Stomach (tissue), 9 donors: ENCODE measurements around the gene RIMKLB. TPM values are rescaled to one million over a fixed set of nuclear protein-coding genes. Genes with fewer than 3 reads are reported as not detected.
A peak's percentile ranks its signal among the peaks of the same experiment; 100 is the strongest.

Source experiments
- DNase-seq, 2 donors: peaks; one replicate each; pipeline versions ENCODE4 v3.0.0 to v3.0.0-alpha.2; 2013 to 2019
- H3K27ac ChIP-seq, 5 donors: fragments of 200-600 bp in 4 of 5; sonication (generic) in 4 of 5; one replicate each; pipeline ENCODE4 v1.5.1; 2013 to 2019; ENCODE audit warnings: mild to moderate bottlenecking in 1 of 5, moderate library complexity in 1 of 5
- H3K27me3 ChIP-seq, 3 donors: fragments of 200-600 bp; sonication (generic); one replicate each; pipeline ENCODE4 v1.5.1; 2017 to 2019; ENCODE audit warnings: mixed run types in 1 of 3
- H3K36me3 ChIP-seq, 4 donors: fragments of 200-600 bp; sonication (generic); 1 replicate in 3 of 4; 2 replicates in 1 of 4; pipeline ENCODE4 v1.5.1; 2016 to 2019
- H3K4me1 ChIP-seq, 4 donors: fragments of 200-600 bp; sonication (generic); one replicate each; pipeline ENCODE4 v1.5.1; 2016 to 2019
- H3K4me3 ChIP-seq, 4 donors: fragments of 200-600 bp; sonication (generic) in 3 of 4; one replicate each; pipeline ENCODE4 v1.5.1; 2016 to 2019; ENCODE audit warnings: mild to moderate bottlenecking in 1 of 4
- H3K9me3 ChIP-seq, 4 donors: fragments of 200-600 bp; sonication (generic); one replicate each; pipeline ENCODE4 v1.5.1; 2016 to 2019
- CTCF ChIP-seq, 7 experiments: fragments of 450-650 bp in 4 of 7; fragments of 200-600 bp in 3 of 7; sonication (generic) in 3 of 7; IDR thresholded peaks; one replicate each; pipeline ENCODE4 v1.5.1; 2016 to 2019; ENCODE audit warnings: antibody characterized with exemption in 7 of 7, control low read depth in 2 of 7, mild to moderate bottlenecking in 1 of 7
- EP300 ChIP-seq: sonication (generic); formaldehyde crosslinking; IDR thresholded peaks from one replicate; pipeline ENCODE4 v1.6.1; 2017; ENCODE audit warnings: antibody characterized with exemption
- POLR2A ChIP-seq, 4 donors: fragments of 450-650 bp; IDR thresholded peaks; one replicate each; pipeline ENCODE4 v1.6.1; 2016; ENCODE audit warnings: antibody characterized with exemption in 4 of 4, control low read depth in 2 of 4, mild to moderate bottlenecking in 1 of 4, moderate library complexity in 1 of 4
- POLR2AphosphoS5 ChIP-seq, 3 donors: sonication (generic); formaldehyde crosslinking; IDR thresholded peaks; one replicate each; pipeline ENCODE4 v1.6.1; 2016; ENCODE audit warnings: antibody characterized with exemption in 3 of 3
- WGBS, 5 donors: extraction: QIAGEN DNeasy Blood & Tissue Kit in 3 of 5; methylation state at CpG; one replicate each; pipeline versions ENCODE4 v1.1.5 to v1.1.7; 2013 to 2018; 5-methylcytosine and 5-hydroxymethylcytosine counted together
- intact Hi-C: fragments of 100-400 bp; cut with DNase I; formaldehyde crosslinking; loops from one replicate; pipeline ENCODE4 v1.15.1; 2023; ENCODE audit warnings: low total_unique reads
- polyA plus RNA-seq, 3 donors: library from polyadenylated mRNA; stranded (reverse); fragments of 200-250 nt; gene quantifications; one replicate each; pipeline ENCODE4 v1.2.3, GENCODE V29; 2013
- total RNA-seq, 5 donors: library from RNA; depleted of rRNA; stranded (reverse); fragments of >200 nt; gene quantifications; one replicate each; pipeline versions ENCODE4 v1.1.0 to v1.2.3, GENCODE V29; 2014 to 2016
- donor health status: healthy with polysubstance abuse.
- donor health status: Bipolar disorder and iron deficiency.
- donor health status: healthy.

The RIMKLB gene
- total and polyA plus RNA-seq, 8 donors = 3.2 to 78.0 (median 24.1) TPM

DNA sequence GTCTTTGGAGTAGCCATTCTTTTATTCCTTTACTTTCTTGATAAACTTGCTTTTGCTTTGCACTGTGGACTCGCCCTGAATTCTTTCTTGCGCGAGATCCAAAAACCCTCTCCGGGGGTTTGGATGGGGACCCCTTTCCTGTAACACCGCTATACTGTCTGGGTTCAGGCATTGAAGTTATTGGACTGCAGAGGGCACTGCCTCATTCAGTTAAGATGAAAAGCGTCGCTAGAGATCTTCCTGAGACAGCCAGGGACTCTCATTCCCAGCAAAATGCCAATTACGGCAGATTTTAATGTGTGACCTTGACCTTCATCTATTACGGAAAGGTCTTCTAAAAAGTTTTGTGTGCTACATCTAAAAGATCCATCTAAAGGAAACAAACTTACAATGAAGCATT is 17.3 kb upstream of the RIMKLB start:
- TF ChIP-seq POLR2AphosphoS5 (IDR thresholded peaks at IDR 0.05) (no peak), POLR2A (IDR thresholded peaks at IDR 0.05) (no peak), EP300 (no peak), CTCF (IDR thresholded peaks at IDR 0.05) (no peak)
- H3K9me3 ChIP-seq = no peaks in the 10 kb centered on the region
- no peak for DNase-seq
- H3K4me3 ChIP-seq = no peak overlapping the region
- 77 to 86% (median 80%) methylated on average over 8 to 9 of the region's 9 CpGs for WGBS, 5 donors
- intact Hi-C loops = loop anchor here (5.0 kb wide), 1 partner anchor 142 kb away; the partner anchor contains the start of gene A2ML1
- no peaks in the 10 kb centered on the region for H3K27me3 ChIP-seq
- H3K4me1 ChIP-seq = peaks cover 0 to 14% (median 6%) of the 10 kb centered on the region in 4 donors
- no peak overlapping the region for H3K27ac ChIP-seq
- H3K36me3 ChIP-seq = no peaks in the 10 kb centered on the region

- intact Hi-C loops = loop anchor here (5.0 kb wide), 1 partner anchor 141 kb away; the partner anchor contains the start of gene A2ML1
- peak overlapping the region in 2 of 4 donors; percentile 3 to 4 for H3K4me3 ChIP-seq
- no peaks in the 10 kb centered on the region for H3K36me3 ChIP-seq
- no peaks in the 10 kb centered on the region for H3K9me3 ChIP-seq
- H3K27ac ChIP-seq = peak overlapping the region in 3 of 5 donors; percentile 15 to 35 (median 27)
- no peaks in the 10 kb centered on the region for H3K27me3 ChIP-seq
- WGBS, 5 donors = 23 to 39% (median 31%) methylated on average over 11 of the region's 11 CpGs
- TF ChIP-seq POLR2AphosphoS5 (IDR thresholded peaks at IDR 0.05) (no peak), EP300 (no peak), CTCF (IDR thresholded peaks at IDR 0.05) (no peak), POLR2A (IDR thresholded peaks at IDR 0.05) (no peak)
- peaks cover 0 to 14% (median 6%) of the 10 kb centered on the region in 4 donors for H3K4me1 ChIP-seq
- DNase-seq = peak in 1 of 2 donors; percentile 75
Observed at GRCh38 chr12:8681129-8681884, 16.5 kb upstream of the RIMKLB start.

- no peak for DNase-seq
- intact Hi-C loops = no loop called here
- Histone ChIP-seq H3K4me3 (no peak overlapping the region), H3K9me3 (no peaks in the 10 kb centered on the region), H3K4me1 (peaks cover 6 to 35% (median 20%) of the 10 kb centered on the region in 4 donors), H3K27me3 (no peaks in the 10 kb centered on the region), H3K27ac (no peak overlapping the region), H3K36me3 (no peaks in the 10 kb centered on the region)
- no peak for TF ChIP-seq EP300
- TF ChIP-seq POLR2AphosphoS5 (IDR thresholded peaks at IDR 0.05) = no peak
- TF ChIP-seq POLR2A (IDR thresholded peaks at IDR 0.05) = no peak
- TF ChIP-seq CTCF (IDR thresholded peaks at IDR 0.05) = no peak
- WGBS, 5 donors = 75 to 84% (median 77%) methylated on average over 2 of the region's 2 CpGs
Observed at GRCh38 chr12:8685051-8685450, 12.7 kb upstream of the RIMKLB start.

DNA sequence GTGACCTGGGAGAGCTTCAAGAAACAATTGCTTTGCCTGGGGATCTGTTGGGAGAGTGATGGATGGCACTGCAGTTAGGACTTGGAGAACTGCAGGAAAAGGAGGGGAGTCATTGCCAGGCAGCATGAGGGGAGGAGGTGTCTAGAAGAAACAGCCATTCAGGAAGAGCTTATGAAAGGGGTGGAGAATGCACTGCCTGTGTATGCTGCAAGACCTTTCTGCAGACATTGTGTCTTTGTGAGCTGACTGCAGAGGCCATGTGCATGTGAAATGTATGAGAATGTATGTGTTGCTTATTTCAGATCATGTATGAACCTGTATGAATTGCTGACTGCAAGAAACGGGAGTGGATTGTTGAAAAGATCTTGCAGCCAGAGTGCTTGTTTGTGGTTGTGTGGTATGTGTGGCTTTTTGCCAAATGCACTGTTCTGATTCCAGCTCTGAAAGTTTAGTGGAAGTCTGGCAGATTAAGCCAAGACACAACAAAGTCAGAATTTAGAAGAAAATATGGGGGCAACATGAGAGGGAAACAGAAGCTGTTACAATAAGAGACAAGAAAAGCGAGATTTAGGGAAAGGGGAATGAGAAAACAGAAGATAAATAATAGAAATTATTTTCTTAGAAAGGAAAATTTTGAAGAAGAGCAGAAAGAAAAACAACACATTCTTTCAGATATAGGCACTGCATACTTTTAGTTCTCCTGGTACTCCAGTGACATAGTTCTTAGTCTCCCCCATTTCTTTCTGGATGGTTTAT is 9.8 kb upstream of the RIMKLB start:
- Histone ChIP-seq H3K27me3 (no peaks in the 10 kb centered on the region), H3K27ac (peak overlapping the region in 4 of 5 donors; percentile 20 to 64 (median 38)), H3K4me3 (no peak overlapping the region), H3K36me3 (no peaks in the 10 kb centered on the region), H3K4me1 (peaks cover 11 to 34% (median 24%) of the 10 kb centered on the region in 4 donors), H3K9me3 (no peaks in the 10 kb centered on the region)
- intact Hi-C loops = no loop called here
- TF ChIP-seq CTCF (IDR thresholded peaks at IDR 0.05) = no peak
- TF ChIP-seq POLR2A (IDR thresholded peaks at IDR 0.05) = no peak
- TF ChIP-seq POLR2AphosphoS5 (IDR thresholded peaks at IDR 0.05) = peak; percentile 7 to 61 (median 20)
- no peak for TF ChIP-seq EP300
- peak in 1 of 2 donors; percentile 92 for DNase-seq
- 12 to 26% (median 13%) methylated on average over 2 of the region's 2 CpGs for WGBS, 5 donors
